HEK293 (cell line): ENCODE results near the gene PSTPIP1.

Experiments
- KLF8 ChIP-seq: fragments of 450-650 bp; formaldehyde crosslinking; IDR thresholded peaks from 2 replicates; pipeline ENCODE4 v1.5.1; 2016; ENCODE audit warnings: missing biosample characterization, missing genetic modification characterization
- ZNF138 ChIP-seq: fragments of 450-650 bp; formaldehyde crosslinking; IDR thresholded peaks from 2 replicates; pipeline ENCODE4 v1.5.1; 2016; ENCODE audit warnings: missing biosample characterization, missing genetic modification characterization, borderline replicate concordance
- ZNF664 ChIP-seq: fragments of 450-650 bp; formaldehyde crosslinking; IDR thresholded peaks from 2 replicates; pipeline ENCODE4 v1.5.1; 2016; ENCODE audit warnings: missing biosample characterization, missing genetic modification characterization
- ZNF776 ChIP-seq: fragments of 450-650 bp; formaldehyde crosslinking; IDR thresholded peaks from 2 replicates; pipeline ENCODE4 v1.5.0; 2017; ENCODE audit warnings: missing biosample characterization, missing genetic modification characterization, borderline replicate concordance
- ZSCAN30 ChIP-seq: fragments of 450-650 bp; IDR thresholded peaks from 2 replicates; pipeline ENCODE4 v1.5.1; 2018; ENCODE audit warnings: missing biosample characterization, mild to moderate bottlenecking, missing genetic modification characterization, moderate library complexity
- TF ChIP-seq, protein P1 (sequence below): fragments of 450-650 bp; formaldehyde crosslinking; IDR thresholded peaks from 2 replicates; pipeline ENCODE4 v1.5.1; 2016; ENCODE audit warnings: missing biosample characterization, missing genetic modification characterization
- TF ChIP-seq, protein P2 (sequence below): sonication (generic); formaldehyde crosslinking; IDR thresholded peaks from 2 replicates; pipeline ENCODE4 v1.8.1; 2022; ENCODE audit warnings: mild to moderate bottlenecking, moderate library complexity, missing genetic modification reagents
- TF ChIP-seq, protein P3 (sequence below): fragments of 450-650 bp; formaldehyde crosslinking; IDR thresholded peaks from 2 replicates; pipeline ENCODE4; 2016; ENCODE audit warnings: missing biosample characterization, missing genetic modification characterization
- TF ChIP-seq, protein P4 (sequence below): fragments of 450-650 bp; formaldehyde crosslinking; IDR thresholded peaks from 2 replicates; pipeline ENCODE4 v1.5.1; 2016; ENCODE audit warnings: missing biosample characterization, missing genetic modification characterization
- TF ChIP-seq, protein P5 (sequence below): fragments of 450-650 bp; formaldehyde crosslinking; IDR thresholded peaks from 2 replicates; pipeline ENCODE4 v1.5.1; 2016; ENCODE audit warnings: missing biosample characterization, missing genetic modification characterization, borderline replicate concordance
- TF ChIP-seq, protein P6 (sequence below): fragments of 450-650 bp; formaldehyde crosslinking; IDR thresholded peaks from 2 replicates; pipeline ENCODE4 v1.5.1; 2016; ENCODE audit warnings: missing biosample characterization, missing genetic modification characterization, low read depth

DNA sequence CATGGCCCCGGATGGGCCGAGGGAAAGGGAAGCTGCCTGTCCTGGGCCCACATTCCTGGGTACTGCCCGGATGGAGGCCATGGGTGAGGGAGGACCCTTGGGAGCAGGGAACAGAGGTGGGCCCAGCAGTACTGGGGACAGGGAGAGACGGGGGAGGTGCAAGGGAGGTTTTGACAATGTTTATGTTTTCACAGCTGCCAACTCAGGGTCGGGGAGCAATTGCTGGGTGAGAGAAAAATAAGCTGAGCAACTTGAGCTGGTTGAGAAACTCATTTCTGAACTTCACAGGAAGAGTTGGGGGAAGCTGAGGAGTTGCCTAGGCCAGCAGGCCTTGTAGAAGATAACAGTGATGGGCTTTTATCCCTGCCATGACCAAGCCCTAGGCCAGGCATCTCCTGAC lies 87.0 kb downstream of the PSTPIP1 start:
- TF ChIP-seq, protein P1, sequence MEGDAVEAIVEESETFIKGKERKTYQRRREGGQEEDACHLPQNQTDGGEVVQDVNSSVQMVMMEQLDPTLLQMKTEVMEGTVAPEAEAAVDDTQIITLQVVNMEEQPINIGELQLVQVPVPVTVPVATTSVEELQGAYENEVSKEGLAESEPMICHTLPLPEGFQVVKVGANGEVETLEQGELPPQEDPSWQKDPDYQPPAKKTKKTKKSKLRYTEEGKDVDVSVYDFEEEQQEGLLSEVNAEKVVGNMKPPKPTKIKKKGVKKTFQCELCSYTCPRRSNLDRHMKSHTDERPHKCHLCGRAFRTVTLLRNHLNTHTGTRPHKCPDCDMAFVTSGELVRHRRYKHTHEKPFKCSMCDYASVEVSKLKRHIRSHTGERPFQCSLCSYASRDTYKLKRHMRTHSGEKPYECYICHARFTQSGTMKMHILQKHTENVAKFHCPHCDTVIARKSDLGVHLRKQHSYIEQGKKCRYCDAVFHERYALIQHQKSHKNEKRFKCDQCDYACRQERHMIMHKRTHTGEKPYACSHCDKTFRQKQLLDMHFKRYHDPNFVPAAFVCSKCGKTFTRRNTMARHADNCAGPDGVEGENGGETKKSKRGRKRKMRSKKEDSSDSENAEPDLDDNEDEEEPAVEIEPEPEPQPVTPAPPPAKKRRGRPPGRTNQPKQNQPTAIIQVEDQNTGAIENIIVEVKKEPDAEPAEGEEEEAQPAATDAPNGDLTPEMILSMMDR: no peak
- TF ChIP-seq, protein P2, sequence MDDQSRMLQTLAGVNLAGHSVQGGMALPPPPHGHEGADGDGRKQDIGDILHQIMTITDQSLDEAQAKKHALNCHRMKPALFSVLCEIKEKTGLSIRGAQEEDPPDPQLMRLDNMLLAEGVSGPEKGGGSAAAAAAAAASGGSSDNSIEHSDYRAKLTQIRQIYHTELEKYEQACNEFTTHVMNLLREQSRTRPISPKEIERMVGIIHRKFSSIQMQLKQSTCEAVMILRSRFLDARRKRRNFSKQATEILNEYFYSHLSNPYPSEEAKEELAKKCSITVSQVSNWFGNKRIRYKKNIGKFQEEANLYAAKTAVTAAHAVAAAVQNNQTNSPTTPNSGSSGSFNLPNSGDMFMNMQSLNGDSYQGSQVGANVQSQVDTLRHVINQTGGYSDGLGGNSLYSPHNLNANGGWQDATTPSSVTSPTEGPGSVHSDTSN: no peak
- TF ChIP-seq, protein P3, sequence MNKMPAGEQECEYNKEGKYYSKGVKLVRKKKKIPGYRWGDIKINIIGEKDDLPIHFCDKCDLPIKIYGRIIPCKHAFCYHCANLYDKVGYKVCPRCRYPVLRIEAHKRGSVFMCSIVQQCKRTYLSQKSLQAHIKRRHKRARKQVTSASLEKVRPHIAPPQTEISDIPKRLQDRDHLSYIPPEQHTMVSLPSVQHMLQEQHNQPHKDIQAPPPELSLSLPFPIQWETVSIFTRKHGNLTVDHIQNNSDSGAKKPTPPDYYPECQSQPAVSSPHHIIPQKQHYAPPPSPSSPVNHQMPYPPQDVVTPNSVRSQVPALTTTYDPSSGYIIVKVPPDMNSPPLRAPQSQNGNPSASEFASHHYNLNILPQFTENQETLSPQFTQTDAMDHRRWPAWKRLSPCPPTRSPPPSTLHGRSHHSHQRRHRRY (tag by site-specific recombination): no peak
- TF ChIP-seq KLF8: no peak
- TF ChIP-seq, protein P4, sequence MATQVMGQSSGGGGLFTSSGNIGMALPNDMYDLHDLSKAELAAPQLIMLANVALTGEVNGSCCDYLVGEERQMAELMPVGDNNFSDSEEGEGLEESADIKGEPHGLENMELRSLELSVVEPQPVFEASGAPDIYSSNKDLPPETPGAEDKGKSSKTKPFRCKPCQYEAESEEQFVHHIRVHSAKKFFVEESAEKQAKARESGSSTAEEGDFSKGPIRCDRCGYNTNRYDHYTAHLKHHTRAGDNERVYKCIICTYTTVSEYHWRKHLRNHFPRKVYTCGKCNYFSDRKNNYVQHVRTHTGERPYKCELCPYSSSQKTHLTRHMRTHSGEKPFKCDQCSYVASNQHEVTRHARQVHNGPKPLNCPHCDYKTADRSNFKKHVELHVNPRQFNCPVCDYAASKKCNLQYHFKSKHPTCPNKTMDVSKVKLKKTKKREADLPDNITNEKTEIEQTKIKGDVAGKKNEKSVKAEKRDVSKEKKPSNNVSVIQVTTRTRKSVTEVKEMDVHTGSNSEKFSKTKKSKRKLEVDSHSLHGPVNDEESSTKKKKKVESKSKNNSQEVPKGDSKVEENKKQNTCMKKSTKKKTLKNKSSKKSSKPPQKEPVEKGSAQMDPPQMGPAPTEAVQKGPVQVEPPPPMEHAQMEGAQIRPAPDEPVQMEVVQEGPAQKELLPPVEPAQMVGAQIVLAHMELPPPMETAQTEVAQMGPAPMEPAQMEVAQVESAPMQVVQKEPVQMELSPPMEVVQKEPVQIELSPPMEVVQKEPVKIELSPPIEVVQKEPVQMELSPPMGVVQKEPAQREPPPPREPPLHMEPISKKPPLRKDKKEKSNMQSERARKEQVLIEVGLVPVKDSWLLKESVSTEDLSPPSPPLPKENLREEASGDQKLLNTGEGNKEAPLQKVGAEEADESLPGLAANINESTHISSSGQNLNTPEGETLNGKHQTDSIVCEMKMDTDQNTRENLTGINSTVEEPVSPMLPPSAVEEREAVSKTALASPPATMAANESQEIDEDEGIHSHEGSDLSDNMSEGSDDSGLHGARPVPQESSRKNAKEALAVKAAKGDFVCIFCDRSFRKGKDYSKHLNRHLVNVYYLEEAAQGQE: no peak
- TF ChIP-seq, protein P5, sequence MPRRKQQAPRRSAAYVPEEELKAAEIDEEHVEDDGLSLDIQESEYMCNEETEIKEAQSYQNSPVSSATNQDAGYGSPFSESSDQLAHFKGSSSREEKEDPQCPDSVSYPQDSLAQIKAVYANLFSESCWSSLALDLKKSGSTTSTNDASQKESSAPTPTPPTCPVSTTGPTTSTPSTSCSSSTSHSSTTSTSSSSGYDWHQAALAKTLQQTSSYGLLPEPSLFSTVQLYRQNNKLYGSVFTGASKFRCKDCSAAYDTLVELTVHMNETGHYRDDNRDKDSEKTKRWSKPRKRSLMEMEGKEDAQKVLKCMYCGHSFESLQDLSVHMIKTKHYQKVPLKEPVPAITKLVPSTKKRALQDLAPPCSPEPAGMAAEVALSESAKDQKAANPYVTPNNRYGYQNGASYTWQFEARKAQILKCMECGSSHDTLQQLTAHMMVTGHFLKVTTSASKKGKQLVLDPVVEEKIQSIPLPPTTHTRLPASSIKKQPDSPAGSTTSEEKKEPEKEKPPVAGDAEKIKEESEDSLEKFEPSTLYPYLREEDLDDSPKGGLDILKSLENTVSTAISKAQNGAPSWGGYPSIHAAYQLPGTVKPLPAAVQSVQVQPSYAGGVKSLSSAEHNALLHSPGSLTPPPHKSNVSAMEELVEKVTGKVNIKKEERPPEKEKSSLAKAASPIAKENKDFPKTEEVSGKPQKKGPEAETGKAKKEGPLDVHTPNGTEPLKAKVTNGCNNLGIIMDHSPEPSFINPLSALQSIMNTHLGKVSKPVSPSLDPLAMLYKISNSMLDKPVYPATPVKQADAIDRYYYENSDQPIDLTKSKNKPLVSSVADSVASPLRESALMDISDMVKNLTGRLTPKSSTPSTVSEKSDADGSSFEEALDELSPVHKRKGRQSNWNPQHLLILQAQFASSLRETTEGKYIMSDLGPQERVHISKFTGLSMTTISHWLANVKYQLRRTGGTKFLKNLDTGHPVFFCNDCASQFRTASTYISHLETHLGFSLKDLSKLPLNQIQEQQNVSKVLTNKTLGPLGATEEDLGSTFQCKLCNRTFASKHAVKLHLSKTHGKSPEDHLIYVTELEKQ (tag by site-specific recombination): no peak
- TF ChIP-seq ZNF664: no peak
- TF ChIP-seq ZNF776 (tag by site-specific recombination): no peak
- TF ChIP-seq, protein P6, sequence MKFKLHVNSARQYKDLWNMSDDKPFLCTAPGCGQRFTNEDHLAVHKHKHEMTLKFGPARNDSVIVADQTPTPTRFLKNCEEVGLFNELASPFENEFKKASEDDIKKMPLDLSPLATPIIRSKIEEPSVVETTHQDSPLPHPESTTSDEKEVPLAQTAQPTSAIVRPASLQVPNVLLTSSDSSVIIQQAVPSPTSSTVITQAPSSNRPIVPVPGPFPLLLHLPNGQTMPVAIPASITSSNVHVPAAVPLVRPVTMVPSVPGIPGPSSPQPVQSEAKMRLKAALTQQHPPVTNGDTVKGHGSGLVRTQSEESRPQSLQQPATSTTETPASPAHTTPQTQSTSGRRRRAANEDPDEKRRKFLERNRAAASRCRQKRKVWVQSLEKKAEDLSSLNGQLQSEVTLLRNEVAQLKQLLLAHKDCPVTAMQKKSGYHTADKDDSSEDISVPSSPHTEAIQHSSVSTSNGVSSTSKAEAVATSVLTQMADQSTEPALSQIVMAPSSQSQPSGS (tag by site-specific recombination): no peak
- no peak for TF ChIP-seq ZSCAN30 (tag by site-specific recombination)
- no peak for TF ChIP-seq ZNF138 (tag by site-specific recombination)
